ENCODE measurements around the gene BCAR3.

DNA sequence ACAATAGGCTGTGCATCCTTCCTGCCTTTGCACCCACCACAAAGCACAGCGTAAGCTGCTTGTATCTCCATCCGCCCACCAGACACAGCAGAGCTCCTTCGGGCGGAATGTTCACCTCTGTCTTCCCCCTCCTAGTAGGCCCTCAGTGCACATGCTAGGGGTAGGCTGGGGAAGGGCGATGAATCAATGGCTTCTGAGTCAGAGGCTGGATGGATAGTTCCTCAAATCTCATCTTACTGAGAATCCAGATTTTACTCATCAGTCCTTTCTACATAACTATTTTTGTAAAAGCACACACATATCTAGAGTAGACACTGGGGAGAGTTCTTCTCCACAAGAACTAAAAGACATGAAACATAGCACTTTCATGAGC, 73.8 kb downstream of the BCAR3 start:
- TF ChIP-seq ZNF274 (IDR thresholded peaks at IDR 0.05; ENCODE audit: low read depth, low read length) (no peak), SUZ12 (IDR thresholded peaks at IDR 0.05; ENCODE audit: extremely low read depth, insufficient read depth, insufficient read length) (no peak)

All from NT2/D1 (cell line).